GM18870 (cell line): ENCODE data around the gene DNAJC11.

ENCODE experiments used
- ATAC-seq: cut with Tn5 transposase; IDR thresholded peaks from one replicate; pipeline ENCODE4 v1.9.1; 2021; ENCODE audit warnings: moderate library complexity; ENCODE audit not compliant: unreplicated experiment

The DNAJC11 gene

GRCh38 chr1:6587261-6588005, 114.2 kb downstream of the DNAJC11 start:
- ATAC-seq: no peak

DNA sequence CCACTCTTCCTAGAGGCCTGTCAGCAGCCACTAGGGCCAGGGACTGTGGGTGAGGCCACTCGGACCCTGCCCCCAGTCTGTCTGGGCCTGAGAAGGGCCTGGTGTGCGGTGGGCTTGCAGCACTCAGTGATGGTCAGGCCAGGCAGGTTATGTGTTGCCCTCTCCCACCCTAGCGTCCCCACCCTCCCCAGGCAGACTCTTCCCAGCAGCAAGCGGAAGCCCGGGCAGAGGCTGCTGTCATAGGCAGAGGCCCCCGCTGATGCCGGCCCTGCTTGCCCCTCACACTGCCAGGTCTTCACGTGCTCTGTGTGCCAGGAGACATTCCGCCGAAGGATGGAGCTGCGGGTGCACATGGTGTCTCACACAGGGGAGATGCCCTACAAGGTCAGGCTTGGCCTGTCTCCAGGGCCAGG, 115.2 kb downstream of the DNAJC11 start:
- no peak for ATAC-seq

DNA sequence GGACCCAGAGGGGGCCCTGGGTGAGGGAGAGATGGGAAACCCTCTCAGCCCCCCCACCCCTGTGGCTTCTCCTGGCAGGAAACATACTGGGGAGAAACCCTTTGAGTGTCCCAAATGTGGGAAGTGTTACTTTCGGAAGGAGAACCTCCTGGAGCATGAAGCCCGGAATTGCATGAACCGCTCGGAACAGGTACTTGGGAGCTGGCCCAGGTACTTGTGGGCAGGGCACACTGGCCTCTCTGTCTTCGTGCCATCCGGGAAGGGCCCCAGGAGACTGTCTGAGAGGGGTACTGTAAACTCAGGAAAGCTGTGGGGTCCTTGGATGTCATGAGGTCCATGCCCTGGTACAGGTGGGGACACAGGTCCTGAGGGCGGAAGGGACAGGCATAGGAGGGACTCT, 115.8 kb downstream of the DNAJC11 start:
- ATAC-seq: no peak

DNA sequence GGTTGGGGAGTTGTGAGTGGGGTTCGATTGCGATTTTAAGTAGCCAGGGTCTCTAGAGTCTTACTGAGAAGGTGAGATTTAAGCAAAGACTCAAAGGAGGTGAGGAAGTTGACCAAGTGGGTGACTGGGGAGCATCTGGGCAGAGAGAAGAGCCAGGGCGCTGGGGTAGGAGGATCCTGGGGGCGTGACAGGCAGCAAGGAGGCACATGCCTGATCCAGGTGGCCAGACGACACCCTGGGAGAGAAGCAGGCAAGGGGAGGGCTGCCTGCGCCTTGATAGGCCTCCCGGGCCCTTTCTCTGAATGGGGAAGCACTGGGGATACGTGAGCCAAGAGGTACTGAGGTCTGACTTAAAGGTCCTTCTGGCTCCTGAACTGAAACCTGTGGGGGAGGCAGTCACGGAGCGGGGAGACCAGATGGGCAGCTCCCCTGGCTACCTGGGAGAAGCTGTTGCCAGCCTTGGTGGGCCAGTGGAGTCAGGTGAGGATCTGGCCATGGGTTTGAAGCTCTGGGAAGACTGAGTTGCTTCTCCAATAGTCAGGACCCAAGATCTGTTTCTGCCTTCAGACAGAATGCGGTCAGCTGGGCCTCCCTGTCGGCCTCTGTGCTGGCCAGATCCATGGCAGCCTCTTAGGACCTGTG, 116.4 kb downstream of the DNAJC11 start:
- ATAC-seq: no peak
